ENCODE results near the gene CALML5. TPM values are rescaled to one million over a fixed set of nuclear protein-coding genes. Genes with fewer than 3 reads are reported as not detected.
A peak's percentile ranks its signal among the peaks of the same experiment; 100 is the strongest.

Gene CALML5
- total and polyA plus RNA-seq, 7 donors = not detected

DNA sequence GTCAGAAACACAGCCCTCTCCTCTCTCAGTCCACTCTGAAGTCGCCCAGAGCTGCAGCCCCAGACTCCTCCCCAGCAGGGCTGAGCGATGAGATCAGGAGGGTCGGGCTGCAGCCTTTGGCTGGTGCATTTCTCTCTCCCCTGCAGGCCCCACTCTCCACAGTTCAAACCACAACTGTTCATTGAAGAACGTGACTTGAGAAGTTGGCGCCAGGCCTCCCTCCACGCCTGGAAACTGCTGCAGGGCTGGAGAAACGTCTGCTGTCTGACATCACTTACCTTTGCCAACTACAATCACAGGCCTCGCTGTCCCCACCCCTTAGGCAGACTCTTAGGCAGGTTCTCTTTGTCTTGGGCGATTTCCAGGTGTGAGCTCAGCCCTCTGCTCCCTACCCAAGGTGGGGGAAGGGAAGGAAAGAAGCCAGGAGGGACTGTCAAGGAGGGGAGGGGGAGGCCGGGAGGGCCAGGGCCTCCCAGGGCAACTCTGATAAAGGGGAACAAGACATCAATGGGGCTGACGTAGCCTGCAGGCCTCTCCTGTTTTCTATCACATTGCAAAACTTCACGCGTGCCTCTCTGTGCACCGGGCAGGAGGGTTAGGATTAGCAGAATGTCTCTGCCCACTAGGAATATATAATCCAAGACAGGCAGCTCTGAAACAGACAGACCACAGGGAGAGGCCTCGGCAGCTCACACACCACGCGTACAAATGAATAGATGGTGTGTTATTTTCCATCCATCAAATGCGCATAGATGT, 32.7 kb downstream of the CALML5 start:
- Histone ChIP-seq H3K4me3 (no peak overlapping the region), H3K9me3 (no peaks in the 10 kb centered on the region), H3K36me3 (no peaks in the 10 kb centered on the region), H3K4me1 (peaks cover 0 to 48% (median 39%) of the 10 kb centered on the region in 4 donors), H3K27me3 (no peaks in the 10 kb centered on the region), H3K27ac (peak overlapping the region; percentile 66 to 85 (median 78))
- WGBS, 2 donors = 20 to 55% methylated on average over 18 of the region's 18 CpGs
- intact Hi-C loops (cut with DNase I) = loop anchor here (5.0 kb wide), 2 partner anchors 66 to 81 kb away; no protein-coding TSS in a partner anchor
- DNase-seq = peak; percentile 88
- peak in 2 of 4 donors; percentile 12 to 53 for TF ChIP-seq POLR2AphosphoS5 (IDR thresholded peaks at IDR 0.05)
- TF ChIP-seq POLR2A (IDR thresholded peaks at IDR 0.05) = no peak
- peak in 1 of 4 donors; percentile 47 for TF ChIP-seq EP300 (IDR thresholded peaks at IDR 0.05)

DNA sequence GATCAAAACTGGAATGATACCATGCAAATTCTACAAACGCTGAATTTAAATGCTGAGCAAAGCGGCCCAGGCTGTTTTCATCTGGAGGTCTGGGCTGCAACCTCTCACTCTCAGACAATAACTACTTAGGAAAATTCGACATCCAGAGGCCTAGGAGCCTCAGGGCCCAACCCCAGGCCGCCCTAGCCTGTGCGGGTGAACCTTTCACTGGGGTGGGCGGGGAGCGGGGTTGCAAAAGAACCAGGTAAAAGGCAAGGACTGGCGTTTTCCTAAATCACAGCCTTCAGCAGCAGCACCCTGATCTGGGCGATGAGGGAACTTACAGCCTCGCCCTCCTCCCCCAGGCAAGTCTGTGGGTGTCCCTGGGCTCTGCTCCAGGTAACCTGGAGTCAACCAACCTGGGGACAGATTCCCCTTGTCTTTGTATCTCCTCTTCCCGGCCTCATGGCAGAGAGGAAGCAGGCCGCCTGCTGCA, 33.4 kb downstream of the CALML5 start:
- Histone ChIP-seq H3K9me3 (no peaks in the 10 kb centered on the region), H3K36me3 (no peaks in the 10 kb centered on the region), H3K27me3 (no peaks in the 10 kb centered on the region), H3K27ac (peak overlapping the region; percentile 66 to 85 (median 78)), H3K4me3 (no peak overlapping the region), H3K4me1 (peaks cover 0 to 54% (median 42%) of the 10 kb centered on the region in 4 donors)
- TF ChIP-seq EP300 (IDR thresholded peaks at IDR 0.05) = no peak
- intact Hi-C loops (cut with DNase I) = loop anchor here (5.0 kb wide), 2 partner anchors 66 to 81 kb away; no protein-coding TSS in a partner anchor
- DNase-seq = no peak
- WGBS, 2 donors = 26 to 70% methylated on average over 12 of the region's 12 CpGs

DNA sequence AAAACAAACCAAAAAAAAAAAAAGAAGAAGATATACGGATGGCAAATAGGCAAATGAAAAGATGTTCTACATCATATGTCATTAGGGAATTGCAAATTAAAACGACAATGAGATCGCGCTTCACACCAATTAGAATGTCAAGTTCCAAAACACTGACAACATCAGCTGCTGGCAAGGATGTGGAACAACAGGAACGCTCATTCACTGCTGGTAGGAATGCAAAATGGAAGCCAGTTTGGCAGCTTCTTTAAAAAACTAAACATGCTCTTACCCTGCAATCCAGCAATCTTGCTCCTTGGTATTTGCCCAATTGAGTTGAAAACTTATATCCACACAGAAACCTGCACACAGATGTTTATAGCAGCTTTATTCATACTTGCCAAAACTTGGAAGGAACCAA, 34.8 kb downstream of the CALML5 start:
- H3K27ac ChIP-seq = peak overlapping the region in 3 of 4 donors; percentile 2 to 85 (median 83)

DNA sequence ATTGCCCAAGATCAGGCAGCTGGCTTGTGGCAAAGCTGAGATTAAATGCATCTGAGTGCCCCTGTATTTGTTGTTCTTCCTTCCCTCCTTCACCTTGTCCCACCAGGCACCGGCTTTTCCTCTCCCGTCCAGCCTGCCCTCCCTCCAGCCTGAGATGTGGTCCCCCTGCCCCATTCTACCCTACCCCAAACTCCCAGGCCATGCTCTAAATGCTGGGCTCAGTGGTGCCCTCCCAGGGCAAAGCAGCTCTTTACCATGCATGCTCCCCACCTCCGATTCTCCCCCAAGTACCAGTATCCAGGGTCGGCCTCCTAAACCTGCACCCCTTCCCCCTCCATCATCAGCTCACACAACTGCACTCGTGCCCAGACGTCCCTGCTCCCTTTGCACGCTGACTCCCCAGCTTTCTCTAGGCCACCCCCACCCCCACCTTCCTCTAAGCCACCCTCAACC, 36.5 kb downstream of the CALML5 start:
- Histone ChIP-seq H3K4me1 (peaks cover 0 to 52% (median 44%) of the 10 kb centered on the region in 4 donors), H3K36me3 (peaks cover 0 to 27% (median 10%) of the 10 kb centered on the region in 4 donors), H3K4me3 (no peak overlapping the region), H3K9me3 (no peaks in the 10 kb centered on the region), H3K27me3 (no peaks in the 10 kb centered on the region), H3K27ac (no peak overlapping the region)
- DNase-seq = no peak
- TF ChIP-seq EP300 (IDR thresholded peaks at IDR 0.05) (no peak), POLR2A (IDR thresholded peaks at IDR 0.05) (no peak), POLR2AphosphoS5 (IDR thresholded peaks at IDR 0.05) (no peak)
- TF ChIP-seq, protein P1, sequence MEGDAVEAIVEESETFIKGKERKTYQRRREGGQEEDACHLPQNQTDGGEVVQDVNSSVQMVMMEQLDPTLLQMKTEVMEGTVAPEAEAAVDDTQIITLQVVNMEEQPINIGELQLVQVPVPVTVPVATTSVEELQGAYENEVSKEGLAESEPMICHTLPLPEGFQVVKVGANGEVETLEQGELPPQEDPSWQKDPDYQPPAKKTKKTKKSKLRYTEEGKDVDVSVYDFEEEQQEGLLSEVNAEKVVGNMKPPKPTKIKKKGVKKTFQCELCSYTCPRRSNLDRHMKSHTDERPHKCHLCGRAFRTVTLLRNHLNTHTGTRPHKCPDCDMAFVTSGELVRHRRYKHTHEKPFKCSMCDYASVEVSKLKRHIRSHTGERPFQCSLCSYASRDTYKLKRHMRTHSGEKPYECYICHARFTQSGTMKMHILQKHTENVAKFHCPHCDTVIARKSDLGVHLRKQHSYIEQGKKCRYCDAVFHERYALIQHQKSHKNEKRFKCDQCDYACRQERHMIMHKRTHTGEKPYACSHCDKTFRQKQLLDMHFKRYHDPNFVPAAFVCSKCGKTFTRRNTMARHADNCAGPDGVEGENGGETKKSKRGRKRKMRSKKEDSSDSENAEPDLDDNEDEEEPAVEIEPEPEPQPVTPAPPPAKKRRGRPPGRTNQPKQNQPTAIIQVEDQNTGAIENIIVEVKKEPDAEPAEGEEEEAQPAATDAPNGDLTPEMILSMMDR (IDR thresholded peaks at IDR 0.05) = no peak
- 93 to 95% methylated on average over 6 to 7 of the region's 7 CpGs for WGBS, 2 donors
- intact Hi-C loops (cut with DNase I) = no loop called here

More for the DNA sequence above, 34.8 kb downstream of the CALML5 start:
- no peaks in the 10 kb centered on the region for H3K27me3 ChIP-seq
- 63 to 87% methylated on average over 5 of the region's 5 CpGs for WGBS, 2 donors
- peaks cover 0 to 10% (median 0%) of the 10 kb centered on the region in 4 donors for H3K36me3 ChIP-seq
- no peak for DNase-seq
- no peak overlapping the region for H3K4me3 ChIP-seq
- H3K9me3 ChIP-seq = no peaks in the 10 kb centered on the region
- intact Hi-C loops (cut with DNase I) = no loop called here
- H3K4me1 ChIP-seq = peaks cover 0 to 54% (median 44%) of the 10 kb centered on the region in 4 donors
- TF ChIP-seq POLR2A (IDR thresholded peaks at IDR 0.05) = no peak
- TF ChIP-seq POLR2AphosphoS5 (IDR thresholded peaks at IDR 0.05) = no peak
- TF ChIP-seq EP300 (IDR thresholded peaks at IDR 0.05) = no peak
- TF ChIP-seq, protein P1 (IDR thresholded peaks at IDR 0.05) = no peak

DNA sequence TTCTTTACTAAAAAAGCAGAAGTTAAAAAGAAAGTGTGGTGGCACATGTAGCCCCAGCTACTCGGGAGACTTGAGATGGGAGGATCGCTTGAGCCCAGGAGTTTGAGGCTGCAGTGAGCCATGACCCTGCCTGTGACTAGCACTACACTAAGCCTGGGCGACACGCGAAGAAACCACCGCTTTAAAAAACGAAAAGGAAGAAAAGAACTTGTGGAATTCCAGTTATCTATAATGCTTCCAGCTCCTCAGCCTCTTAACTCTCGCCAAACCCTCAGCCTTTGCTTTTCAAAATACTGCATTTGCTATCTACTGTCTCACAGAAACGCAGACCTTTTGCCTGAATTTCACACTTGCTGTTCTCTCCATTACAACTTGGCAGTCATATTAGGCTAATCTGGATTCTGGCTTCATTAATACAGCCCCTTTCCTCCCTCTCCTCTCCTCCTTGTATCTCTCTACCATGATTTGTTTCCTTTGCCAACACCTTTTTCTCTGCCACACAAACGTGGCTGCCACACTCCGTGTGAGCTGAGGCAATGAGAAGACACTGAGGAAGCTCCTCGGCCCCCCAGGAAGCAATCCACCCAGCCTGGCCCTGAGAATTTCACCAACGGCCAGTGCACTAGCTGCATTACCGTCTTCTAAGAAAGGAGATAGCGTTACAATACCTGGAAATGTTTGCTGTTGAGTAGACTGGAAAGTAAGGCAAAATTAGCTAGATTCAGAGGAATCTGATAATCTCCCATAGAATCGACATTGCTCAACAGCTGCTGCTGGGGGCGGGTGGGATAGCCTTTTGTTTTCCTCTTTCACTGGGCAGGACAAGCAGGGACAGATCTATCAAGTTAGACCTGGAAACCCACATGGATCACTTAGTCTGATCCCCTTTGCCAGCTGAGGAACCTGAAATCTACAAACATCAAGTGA, 37.2 kb downstream of the CALML5 start:
- Histone ChIP-seq H3K4me3 (no peak overlapping the region), H3K36me3 (peaks cover 0 to 34% (median 16%) of the 10 kb centered on the region in 4 donors), H3K4me1 (peaks cover 0 to 45% (median 39%) of the 10 kb centered on the region in 4 donors), H3K27me3 (no peaks in the 10 kb centered on the region), H3K27ac (peak overlapping the region; percentile 37 to 71 (median 50)), H3K9me3 (no peaks in the 10 kb centered on the region)
- no peak for DNase-seq
- intact Hi-C loops (cut with DNase I) = no loop called here
- TF ChIP-seq, protein P1 (IDR thresholded peaks at IDR 0.05) = no peak
- TF ChIP-seq EP300 (IDR thresholded peaks at IDR 0.05) (no peak), POLR2A (IDR thresholded peaks at IDR 0.05) (no peak), POLR2AphosphoS5 (IDR thresholded peaks at IDR 0.05) (no peak)
- WGBS, 2 donors = 73 to 85% methylated on average over 17 of the region's 17 CpGs
